Ishikawa (cell line): ENCODE measurements around the gene TAGLN.

Experiments used
- CREB1 ChIP-seq: IDR thresholded peaks from 2 replicates; pipeline ENCODE4 v1.6.1; 2012; ENCODE audit warnings: low read depth
- EP300 ChIP-seq: IDR thresholded peaks from 2 replicates; pipeline ENCODE4 v1.6.1; 2012; ENCODE audit warnings: borderline replicate concordance
- TAF1 ChIP-seq: IDR thresholded peaks from 2 replicates; pipeline ENCODE4 v1.6.1; 2012; ENCODE audit warnings: low read depth, mild to moderate bottlenecking

DNA sequence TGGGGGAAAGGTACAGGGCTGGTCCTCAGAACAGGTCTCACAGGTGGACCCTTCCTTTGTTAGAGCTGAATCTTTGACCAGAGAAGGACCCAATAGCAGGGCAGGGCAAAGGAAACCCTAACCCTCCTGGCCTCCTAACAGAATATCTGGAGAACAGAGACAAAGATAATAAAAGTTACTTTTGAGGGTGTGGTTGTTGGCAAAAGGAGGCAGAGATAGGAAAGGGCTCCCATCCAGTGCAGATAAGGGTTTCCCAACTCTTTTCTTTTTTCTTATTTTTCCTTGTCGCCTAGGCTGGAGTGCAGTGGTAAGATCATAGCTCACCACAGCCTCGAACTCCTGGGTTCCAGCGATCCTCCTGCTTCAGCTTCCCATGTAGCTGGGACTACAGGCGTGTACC is 20.8 kb downstream of the TAGLN start:
- no peak for TF ChIP-seq TAF1
- TF ChIP-seq EP300 = no peak
- no peak for TF ChIP-seq CREB1
